ENCODE data around the gene SVIP.

The SVIP gene

DNA sequence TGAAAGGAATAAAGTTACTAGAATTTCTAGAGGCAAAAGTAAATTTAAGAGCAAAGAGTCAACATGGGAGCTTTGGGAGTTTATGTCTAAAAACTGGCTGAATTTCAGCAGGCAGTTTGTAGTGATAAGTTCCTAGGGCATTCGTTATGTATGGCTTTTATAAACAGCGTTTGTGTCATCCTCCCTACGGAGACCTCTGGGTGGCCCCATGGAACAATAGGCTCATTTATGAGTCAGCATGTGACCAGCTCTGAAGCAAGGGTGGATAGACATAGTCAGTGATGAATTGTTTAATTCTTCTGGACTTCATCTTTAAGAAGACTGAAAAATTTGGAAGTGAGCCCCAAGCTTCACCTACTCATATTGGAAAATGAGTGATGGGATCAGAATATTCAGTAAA, 37.1 kb downstream of the SVIP start:
- DNase-seq (ENCODE audit: low read depth in 2 of 2), result no peak

DNA sequence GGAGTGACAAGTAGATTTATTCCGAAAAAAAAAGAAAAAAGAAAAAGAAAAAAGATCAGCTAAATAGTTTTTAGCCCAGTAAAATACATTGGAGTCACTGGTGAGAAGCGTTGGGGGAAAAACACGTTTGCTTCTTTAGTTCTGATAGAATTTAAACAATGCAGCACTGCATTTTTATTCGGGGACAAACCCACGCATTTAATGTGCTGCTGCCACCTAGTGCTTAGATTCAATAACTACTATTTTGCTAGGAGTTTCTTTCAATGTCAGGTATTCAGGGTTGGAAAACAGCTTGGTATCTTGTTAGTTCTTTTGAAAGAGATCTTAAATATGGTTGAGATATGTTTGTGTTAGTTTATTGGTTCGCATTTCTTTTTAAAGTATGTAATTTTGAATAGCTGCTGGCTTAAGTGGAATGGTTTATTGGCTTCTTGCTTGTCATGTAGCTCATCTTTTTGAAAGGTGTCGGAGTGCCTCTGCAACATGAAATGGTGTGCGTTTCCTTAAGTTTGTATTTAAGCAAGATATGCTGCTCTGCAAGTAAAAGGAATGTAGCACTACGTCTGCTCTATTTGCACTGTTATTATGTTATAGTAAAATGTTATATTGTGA, 41.9 kb downstream of the SVIP start:
- DNase-seq (ENCODE audit: low read depth in 2 of 2), result peak in 1 of 2 donors; percentile 15

DNA sequence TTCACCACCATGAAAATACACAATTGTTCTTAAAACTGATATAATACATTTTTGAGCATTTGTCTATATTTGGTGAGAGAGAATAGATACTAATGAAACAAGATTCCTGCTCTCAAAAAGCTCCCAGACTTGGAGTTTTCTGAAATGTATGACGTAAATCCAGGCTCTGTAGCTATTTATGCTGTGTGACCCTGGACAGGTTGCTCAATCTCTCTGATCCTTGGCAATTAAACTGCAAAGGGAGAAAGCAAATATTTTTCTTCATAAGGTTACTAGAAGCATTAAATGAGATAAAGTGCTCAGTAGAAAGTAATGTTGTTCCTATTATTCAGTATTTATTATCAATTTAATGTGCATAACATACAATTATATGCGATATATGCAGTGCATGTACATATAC, 42.5 kb downstream of the SVIP start:
- DNase-seq (ENCODE audit: low read depth in 2 of 2), result no peak

DNA sequence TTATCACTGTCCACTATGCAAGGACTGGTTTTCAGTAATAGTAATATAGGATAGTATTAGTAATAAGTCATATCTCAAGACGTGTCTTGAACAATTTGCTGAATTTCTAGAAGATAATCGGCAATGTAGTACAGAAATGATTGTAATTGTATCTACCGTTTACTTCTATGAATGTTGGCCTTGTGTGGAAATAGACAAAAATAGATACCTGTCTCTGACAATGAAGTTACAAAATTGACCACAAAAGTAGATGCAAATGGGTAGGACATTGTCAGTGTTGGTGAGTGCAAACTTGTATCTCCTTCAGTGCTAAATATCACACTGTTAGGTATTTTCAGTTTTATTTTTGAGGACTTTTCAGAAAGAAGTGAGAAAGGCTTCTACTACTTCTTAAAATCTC, 43.1 kb downstream of the SVIP start:
- no peak for DNase-seq (ENCODE audit: low read depth in 2 of 2)

DNA sequence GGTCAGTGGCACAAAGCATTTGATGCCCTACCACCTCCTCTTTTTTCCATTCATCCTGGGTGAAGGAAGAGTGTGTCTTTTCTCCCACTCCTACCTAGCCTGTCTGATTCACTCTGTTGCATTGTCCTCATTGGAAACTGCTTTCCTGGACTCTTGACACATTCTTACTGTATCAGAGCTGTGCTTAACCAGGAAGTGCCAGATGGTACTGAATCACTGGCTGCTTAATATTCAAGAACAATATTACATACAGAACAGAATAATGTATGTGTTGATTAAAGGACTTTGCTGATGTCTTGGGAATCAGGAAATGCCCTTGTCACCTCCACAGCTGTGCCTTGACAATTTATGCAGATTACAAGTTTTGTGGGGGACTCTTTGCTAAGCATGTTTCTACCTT, 44.4 kb downstream of the SVIP start:
- no peak for DNase-seq (ENCODE audit: low read depth in 2 of 2)

DNA sequence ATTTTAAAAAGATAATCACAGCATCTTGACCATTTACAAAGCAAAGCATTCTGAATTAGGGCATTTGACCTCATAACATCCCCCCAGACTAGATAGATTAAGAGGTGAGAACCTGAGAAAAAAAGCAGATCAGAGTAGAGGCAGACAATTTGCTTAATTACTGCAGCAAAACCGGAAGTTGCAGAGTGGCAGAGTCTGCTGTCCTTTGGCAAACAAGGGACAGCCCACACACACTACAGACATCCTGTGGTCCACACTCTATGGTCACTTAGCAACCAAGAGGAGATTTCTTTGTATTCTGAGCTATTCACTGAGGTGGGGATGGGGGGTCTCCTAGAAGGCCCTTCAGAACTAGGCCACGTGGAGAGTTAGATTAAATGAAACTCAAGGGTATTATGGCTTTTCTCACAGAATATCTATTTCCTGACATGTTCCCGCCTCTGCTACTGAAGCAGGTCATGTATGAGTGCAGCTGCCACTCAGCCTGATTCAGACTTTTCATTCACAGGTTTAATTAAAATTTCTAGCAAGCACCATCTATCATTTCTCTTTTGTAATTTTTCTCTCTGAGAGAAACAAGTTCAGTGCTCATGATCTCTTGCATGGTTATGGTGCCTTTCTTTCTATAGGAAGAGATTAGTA, 48.5 kb downstream of the SVIP start:
- no peak for DNase-seq (ENCODE audit: low read depth in 2 of 2)

DNA sequence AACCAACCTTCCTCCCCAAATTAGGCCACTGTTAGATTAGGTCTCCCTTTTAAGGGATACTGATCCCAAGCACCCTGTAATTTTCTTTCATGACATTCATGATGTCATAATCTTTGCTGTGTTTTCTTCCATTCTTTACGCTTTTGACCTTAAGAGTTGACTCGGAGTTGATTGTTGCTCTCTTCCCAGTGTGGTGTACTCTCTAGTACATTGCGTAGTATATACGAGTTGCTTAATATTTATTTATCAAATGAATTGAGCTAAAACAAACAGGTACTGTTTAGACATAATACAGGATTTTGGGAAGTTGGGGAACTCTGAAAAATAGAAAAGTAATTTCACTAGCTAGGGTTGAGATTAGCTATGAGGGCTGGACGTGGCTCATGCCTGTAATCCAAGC, 49.8 kb downstream of the SVIP start:
- no peak for DNase-seq (ENCODE audit: low read depth in 2 of 2)

DNA sequence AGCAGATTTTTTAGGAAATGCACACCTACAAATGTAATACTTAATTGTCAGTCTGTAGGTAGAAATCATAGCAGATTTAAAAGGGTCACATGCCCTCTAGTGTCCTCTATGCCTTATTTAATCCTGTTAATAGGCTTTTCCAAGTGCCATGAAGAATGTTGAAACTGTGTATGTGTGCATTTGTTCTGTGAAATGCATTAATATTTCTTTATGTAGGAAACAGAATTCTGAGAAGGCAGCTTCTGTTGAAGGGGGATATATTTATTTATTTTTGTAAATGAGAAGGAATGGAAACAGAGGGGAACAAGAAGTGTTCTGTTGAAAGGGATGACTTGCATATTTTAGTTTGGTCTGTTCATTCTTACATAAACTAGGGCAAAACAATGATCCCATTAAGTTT, 51.0 kb downstream of the SVIP start:
- no peak for DNase-seq (ENCODE audit: low read depth in 2 of 2)

DNA sequence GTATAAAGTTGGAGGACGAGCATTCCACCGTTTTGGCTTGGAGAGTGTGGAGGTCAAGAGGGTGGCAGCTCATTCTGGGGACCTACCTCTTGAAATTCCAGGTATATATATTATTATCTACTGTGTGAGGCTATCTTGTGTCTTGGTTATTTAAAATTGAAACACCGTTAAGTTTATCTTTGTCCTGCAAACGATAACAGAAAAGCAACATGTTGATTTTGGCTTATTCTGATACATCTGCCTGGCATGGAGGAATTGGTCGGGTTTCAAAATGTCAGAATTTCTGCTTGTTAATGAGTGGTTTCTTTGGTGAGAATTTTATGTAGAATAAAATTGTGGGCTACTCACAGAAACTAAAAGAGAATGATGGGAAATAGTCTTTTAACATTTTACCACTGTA, 54.4 kb downstream of the SVIP start:
- DNase-seq (ENCODE audit: low read depth in 2 of 2), result no peak

DNA sequence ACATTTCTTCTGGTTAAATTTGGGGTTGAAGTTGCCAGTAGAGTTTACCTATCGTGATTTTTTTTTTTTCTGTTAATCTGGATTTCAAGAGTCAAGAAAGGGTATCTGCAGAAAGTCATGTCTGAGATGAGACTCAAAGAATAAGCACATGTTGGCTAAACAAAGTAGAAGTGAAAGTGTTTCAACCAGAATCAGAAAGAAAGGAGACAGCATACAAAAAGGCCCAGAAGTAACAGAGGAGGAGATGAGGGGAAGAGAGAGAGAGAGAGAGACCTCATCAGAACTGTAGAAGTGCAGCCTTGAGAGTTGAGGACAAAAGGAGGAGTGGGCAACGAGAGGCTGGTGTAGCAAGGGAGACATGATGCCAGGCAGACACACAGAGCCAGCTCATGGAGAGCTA, 54.9 kb downstream of the SVIP start:
- no peak for DNase-seq (ENCODE audit: low read depth in 2 of 2)

DNA sequence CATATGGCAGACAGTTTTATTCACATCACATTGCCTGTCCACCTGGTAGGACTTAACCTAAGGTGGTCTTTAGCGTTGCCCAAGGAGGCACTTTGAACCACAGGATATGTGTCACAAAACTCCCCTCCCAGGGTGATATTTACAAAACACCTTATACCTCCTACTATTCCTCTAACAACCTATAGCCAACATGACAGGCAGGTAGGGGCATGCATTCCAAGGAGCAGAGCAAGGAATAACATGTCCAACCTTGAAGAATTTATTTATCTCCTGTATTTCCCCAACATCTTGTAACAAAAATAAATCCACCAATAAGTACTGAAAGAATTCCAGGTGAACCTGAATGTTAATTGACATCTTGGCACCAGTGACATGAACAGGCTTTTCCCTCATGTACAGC, 60.5 kb downstream of the SVIP start:
- DNase-seq (ENCODE audit: low read depth in 2 of 2), result no peak

Data from activated CD4-positive, alpha-beta T cell treated with anti-CD3 and anti-CD28 coated beads for 24 hours (primary cell).